HepG2 (cell line): ENCODE data around the gene DOK4. TPM values are rescaled to one million over a fixed set of nuclear protein-coding genes. Genes with fewer than 3 reads are reported as not detected.
A peak's percentile ranks its signal among the peaks of the same experiment; 100 is the strongest.

ENCODE experiments used
- CC2D1A ChIP-seq: sonication (generic); formaldehyde crosslinking; IDR thresholded peaks from 2 replicates; pipeline ENCODE4 v1.8.1; 2023; ENCODE audit warnings: mild to moderate bottlenecking, missing genetic modification reagents
- CREM ChIP-seq, 2 experiments: sonication (generic) in 1 of 2; formaldehyde crosslinking in 1 of 2; IDR thresholded peaks; 2 replicates each; pipeline versions ENCODE4 v1.4.0 to v1.6.1; 2016 to 2020; ENCODE audit warnings: antibody characterized with exemption in 1 of 2, mild to moderate bottlenecking in 1 of 2, missing genetic modification reagents in 1 of 2
- HOXD1 ChIP-seq: sonication (generic); formaldehyde crosslinking; IDR thresholded peaks from 2 replicates; pipeline ENCODE4 v1.5.0; 2020; ENCODE audit warnings: missing genetic modification reagents
- MLLT10 ChIP-seq: sonication (generic); formaldehyde crosslinking; IDR thresholded peaks from 2 replicates; pipeline ENCODE4 v1.4.0; 2020; ENCODE audit warnings: missing genetic modification reagents
- MTF2 ChIP-seq: sonication (generic); formaldehyde crosslinking; IDR thresholded peaks from 2 replicates; pipeline ENCODE4 v1.5.0; 2020; ENCODE audit warnings: missing genetic modification reagents, borderline replicate concordance
- MXI1 ChIP-seq: IDR thresholded peaks from 3 replicates; pipeline ENCODE4 v1.6.1; 2012; ENCODE audit warnings: low read depth, low read length, inconsistent platforms, borderline replicate concordance
- PAX8 ChIP-seq: sonication (generic); formaldehyde crosslinking; IDR thresholded peaks from 2 replicates; pipeline ENCODE4 v1.8.0; 2022; ENCODE audit warnings: mild to moderate bottlenecking, missing genetic modification reagents, borderline replicate concordance
- PLRG1 ChIP-seq: fragments of 450-650 bp; conservative IDR thresholded peaks from 2 replicates; pipeline ENCODE4 v1.6.1; 2016
- RAD21 ChIP-seq: fragments of 450-650 bp; formaldehyde crosslinking; IDR thresholded peaks from 2 replicates; pipeline ENCODE4 v1.5.0; 2020; ENCODE audit warnings: mild to moderate bottlenecking
- RBAK ChIP-seq: sonication (generic); formaldehyde crosslinking; IDR thresholded peaks from 2 replicates; pipeline ENCODE4 v1.5.1; 2020; ENCODE audit warnings: mild to moderate bottlenecking, missing genetic modification reagents
- SNAPC2 ChIP-seq: sonication (generic); formaldehyde crosslinking; IDR thresholded peaks from 2 replicates; pipeline ENCODE4 v1.8.1; 2022; ENCODE audit warnings: mild to moderate bottlenecking, missing genetic modification reagents
- U2AF2 ChIP-seq: fragments of 200-400 bp; formaldehyde crosslinking; IDR thresholded peaks from 2 replicates; pipeline ENCODE4 v1.6.1; 2017; ENCODE audit warnings: low read depth, mild to moderate bottlenecking, low read length
- ZNF253 ChIP-seq: sonication (generic); formaldehyde crosslinking; IDR thresholded peaks from 2 replicates; pipeline ENCODE4 v1.8.0; 2022; ENCODE audit warnings: mild to moderate bottlenecking, missing genetic modification reagents, borderline replicate concordance
- ZNF296 ChIP-seq: sonication (generic); formaldehyde crosslinking; conservative IDR thresholded peaks from 2 replicates; pipeline ENCODE4 v1.5.0; 2020; ENCODE audit warnings: mild to moderate bottlenecking, missing genetic modification reagents
- ZNF343 ChIP-seq: sonication (generic); formaldehyde crosslinking; IDR thresholded peaks from 2 replicates; pipeline ENCODE4 v1.4.0; 2020; ENCODE audit warnings: mild to moderate bottlenecking, missing genetic modification reagents
- ZNF432 ChIP-seq: sonication (generic); formaldehyde crosslinking; IDR thresholded peaks from 2 replicates; pipeline ENCODE4 v1.5.0; 2020; ENCODE audit warnings: missing genetic modification reagents, mild to moderate bottlenecking, borderline replicate concordance
- ZNF501 ChIP-seq: sonication (generic); formaldehyde crosslinking; IDR thresholded peaks from 2 replicates; pipeline ENCODE4 v1.5.1; 2020; ENCODE audit warnings: mild to moderate bottlenecking, moderate library complexity, missing genetic modification reagents
- ZNF530 ChIP-seq: sonication (generic); formaldehyde crosslinking; IDR thresholded peaks from 2 replicates; pipeline ENCODE4 v1.5.0; 2020; ENCODE audit warnings: low read depth, mild to moderate bottlenecking, missing genetic modification reagents
- polyA plus RNA-seq, 8 experiments: library from polyadenylated mRNA; depleted of rRNA in 3 of 8; stranded (reverse) in 7 of 8; unstranded in 1 of 8; fragments of >200 nt; fragmentation: Illumina TruSeq in 4 of 8; extraction: Trizol in 4 of 8; gene quantifications; 2 replicates each; pipeline versions ENCODE4 v1.2.1 to v1.2.3, GENCODE V29; 2011 to 2016; ENCODE audit warnings: low read depth in 4 of 8, missing spikeins in 1 of 8, mixed read lengths in 1 of 8; ENCODE audit not compliant: insufficient read depth in 1 of 8
- total RNA-seq, 5 experiments: library from RNA; depleted of rRNA; stranded (reverse); fragments of >200 nt; fragmentation: Illumina TruSeq; extraction: Trizol; gene quantifications; 2 replicates each; pipeline ENCODE4 v1.2.3, GENCODE V29; 2016; ENCODE audit warnings: low read depth in 1 of 5
- TF ChIP-seq, protein P1 (sequence below): sonication (generic); formaldehyde crosslinking; IDR thresholded peaks from 2 replicates; pipeline ENCODE4 v1.8.0; 2022; ENCODE audit warnings: mild to moderate bottlenecking, missing genetic modification reagents; ENCODE audit not compliant: insufficient replicate concordance
- TF ChIP-seq, protein P2 (sequence below): IDR thresholded peaks from 2 replicates; pipeline ENCODE4 v1.6.1; 2012; ENCODE audit warnings: inconsistent platforms
- TF ChIP-seq, protein P3 (sequence below): sonication (generic); formaldehyde crosslinking; IDR thresholded peaks from 2 replicates; pipeline ENCODE4 v1.5.0; 2020; ENCODE audit warnings: mild to moderate bottlenecking, missing genetic modification reagents, moderate library complexity
- TF ChIP-seq, protein P4 (sequence below): sonication (generic); formaldehyde crosslinking; IDR thresholded peaks from 2 replicates; pipeline ENCODE4 v1.5.1; 2020; ENCODE audit warnings: mild to moderate bottlenecking, missing genetic modification reagents, borderline replicate concordance

DOK4 gene
- total and polyA plus RNA-seq, 2 of the 13 experiments (the other 11 are each of a cell fraction or from before 2014, with no cell fraction given): 52.7 to 70.0 TPM

DNA sequence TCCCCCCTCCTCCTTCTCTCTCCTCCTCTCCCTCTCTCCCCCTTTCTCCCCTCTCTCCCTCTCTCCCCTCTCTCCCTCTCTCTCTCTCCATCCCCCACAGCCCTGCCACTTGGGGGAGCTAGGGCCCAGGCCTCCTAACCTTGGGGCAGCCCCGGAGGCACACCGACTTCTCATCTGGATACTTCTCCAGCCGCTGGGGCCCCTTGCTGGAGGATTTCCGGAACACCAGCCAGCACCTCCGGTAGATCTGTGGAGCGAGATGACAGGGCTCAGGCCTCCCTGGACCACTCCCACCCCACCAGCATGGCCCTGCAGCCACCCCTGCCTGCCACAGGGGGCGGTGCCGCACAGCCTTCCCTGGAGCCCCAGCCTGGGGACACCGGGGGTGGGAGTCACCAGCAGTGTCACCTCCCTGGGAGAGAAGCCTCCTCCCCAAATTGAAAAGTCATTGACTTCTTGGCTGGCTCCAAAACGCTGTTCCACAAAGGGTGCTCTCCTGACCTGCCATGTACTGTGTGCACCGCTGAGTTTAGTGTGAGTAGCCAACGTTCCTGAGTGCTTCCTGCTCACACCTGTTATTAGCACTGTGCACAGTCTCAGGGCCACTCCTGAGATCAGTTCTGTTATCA lies 10.5 kb downstream of the DOK4 start (continued):
- TF ChIP-seq, protein P1, sequence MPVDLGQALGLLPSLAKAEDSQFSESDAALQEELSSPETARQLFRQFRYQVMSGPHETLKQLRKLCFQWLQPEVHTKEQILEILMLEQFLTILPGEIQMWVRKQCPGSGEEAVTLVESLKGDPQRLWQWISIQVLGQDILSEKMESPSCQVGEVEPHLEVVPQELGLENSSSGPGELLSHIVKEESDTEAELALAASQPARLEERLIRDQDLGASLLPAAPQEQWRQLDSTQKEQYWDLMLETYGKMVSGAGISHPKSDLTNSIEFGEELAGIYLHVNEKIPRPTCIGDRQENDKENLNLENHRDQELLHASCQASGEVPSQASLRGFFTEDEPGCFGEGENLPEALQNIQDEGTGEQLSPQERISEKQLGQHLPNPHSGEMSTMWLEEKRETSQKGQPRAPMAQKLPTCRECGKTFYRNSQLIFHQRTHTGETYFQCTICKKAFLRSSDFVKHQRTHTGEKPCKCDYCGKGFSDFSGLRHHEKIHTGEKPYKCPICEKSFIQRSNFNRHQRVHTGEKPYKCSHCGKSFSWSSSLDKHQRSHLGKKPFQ (CRISPR knock-in tag): peak; percentile 46
- no peak for TF ChIP-seq CREM (IDR thresholded peaks at IDR 0.05)
- TF ChIP-seq CREM (CRISPR knock-in tag; IDR thresholded peaks at IDR 0.05): no peak
- peak; percentile 69; the same call in 1 of the 3 replicates for TF ChIP-seq MXI1
- TF ChIP-seq RAD21 (CRISPR knock-in tag): peak; percentile 94
- TF ChIP-seq, protein P2, sequence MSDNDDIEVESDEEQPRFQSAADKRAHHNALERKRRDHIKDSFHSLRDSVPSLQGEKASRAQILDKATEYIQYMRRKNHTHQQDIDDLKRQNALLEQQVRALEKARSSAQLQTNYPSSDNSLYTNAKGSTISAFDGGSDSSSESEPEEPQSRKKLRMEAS: no peak
- TF ChIP-seq ZNF432 (CRISPR knock-in tag): no peak
- TF ChIP-seq U2AF2: no peak
- no peak for TF ChIP-seq PLRG1
- TF ChIP-seq ZNF530 (CRISPR knock-in tag): no peak
- TF ChIP-seq ZNF253 (CRISPR knock-in tag): no peak
- no peak for TF ChIP-seq PAX8 (CRISPR knock-in tag)
- TF ChIP-seq ZNF343 (CRISPR knock-in tag): no peak
- no peak for TF ChIP-seq ZNF501
- no peak for TF ChIP-seq HOXD1
- TF ChIP-seq MTF2 (CRISPR knock-in tag): no peak
- TF ChIP-seq SNAPC2: 0 out of 2 replicates have a peak, but pooled peaks have one; percentile 51
- TF ChIP-seq, protein P3, sequence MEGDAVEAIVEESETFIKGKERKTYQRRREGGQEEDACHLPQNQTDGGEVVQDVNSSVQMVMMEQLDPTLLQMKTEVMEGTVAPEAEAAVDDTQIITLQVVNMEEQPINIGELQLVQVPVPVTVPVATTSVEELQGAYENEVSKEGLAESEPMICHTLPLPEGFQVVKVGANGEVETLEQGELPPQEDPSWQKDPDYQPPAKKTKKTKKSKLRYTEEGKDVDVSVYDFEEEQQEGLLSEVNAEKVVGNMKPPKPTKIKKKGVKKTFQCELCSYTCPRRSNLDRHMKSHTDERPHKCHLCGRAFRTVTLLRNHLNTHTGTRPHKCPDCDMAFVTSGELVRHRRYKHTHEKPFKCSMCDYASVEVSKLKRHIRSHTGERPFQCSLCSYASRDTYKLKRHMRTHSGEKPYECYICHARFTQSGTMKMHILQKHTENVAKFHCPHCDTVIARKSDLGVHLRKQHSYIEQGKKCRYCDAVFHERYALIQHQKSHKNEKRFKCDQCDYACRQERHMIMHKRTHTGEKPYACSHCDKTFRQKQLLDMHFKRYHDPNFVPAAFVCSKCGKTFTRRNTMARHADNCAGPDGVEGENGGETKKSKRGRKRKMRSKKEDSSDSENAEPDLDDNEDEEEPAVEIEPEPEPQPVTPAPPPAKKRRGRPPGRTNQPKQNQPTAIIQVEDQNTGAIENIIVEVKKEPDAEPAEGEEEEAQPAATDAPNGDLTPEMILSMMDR (CRISPR knock-in tag): peak; percentile 64
- TF ChIP-seq, protein P4, sequence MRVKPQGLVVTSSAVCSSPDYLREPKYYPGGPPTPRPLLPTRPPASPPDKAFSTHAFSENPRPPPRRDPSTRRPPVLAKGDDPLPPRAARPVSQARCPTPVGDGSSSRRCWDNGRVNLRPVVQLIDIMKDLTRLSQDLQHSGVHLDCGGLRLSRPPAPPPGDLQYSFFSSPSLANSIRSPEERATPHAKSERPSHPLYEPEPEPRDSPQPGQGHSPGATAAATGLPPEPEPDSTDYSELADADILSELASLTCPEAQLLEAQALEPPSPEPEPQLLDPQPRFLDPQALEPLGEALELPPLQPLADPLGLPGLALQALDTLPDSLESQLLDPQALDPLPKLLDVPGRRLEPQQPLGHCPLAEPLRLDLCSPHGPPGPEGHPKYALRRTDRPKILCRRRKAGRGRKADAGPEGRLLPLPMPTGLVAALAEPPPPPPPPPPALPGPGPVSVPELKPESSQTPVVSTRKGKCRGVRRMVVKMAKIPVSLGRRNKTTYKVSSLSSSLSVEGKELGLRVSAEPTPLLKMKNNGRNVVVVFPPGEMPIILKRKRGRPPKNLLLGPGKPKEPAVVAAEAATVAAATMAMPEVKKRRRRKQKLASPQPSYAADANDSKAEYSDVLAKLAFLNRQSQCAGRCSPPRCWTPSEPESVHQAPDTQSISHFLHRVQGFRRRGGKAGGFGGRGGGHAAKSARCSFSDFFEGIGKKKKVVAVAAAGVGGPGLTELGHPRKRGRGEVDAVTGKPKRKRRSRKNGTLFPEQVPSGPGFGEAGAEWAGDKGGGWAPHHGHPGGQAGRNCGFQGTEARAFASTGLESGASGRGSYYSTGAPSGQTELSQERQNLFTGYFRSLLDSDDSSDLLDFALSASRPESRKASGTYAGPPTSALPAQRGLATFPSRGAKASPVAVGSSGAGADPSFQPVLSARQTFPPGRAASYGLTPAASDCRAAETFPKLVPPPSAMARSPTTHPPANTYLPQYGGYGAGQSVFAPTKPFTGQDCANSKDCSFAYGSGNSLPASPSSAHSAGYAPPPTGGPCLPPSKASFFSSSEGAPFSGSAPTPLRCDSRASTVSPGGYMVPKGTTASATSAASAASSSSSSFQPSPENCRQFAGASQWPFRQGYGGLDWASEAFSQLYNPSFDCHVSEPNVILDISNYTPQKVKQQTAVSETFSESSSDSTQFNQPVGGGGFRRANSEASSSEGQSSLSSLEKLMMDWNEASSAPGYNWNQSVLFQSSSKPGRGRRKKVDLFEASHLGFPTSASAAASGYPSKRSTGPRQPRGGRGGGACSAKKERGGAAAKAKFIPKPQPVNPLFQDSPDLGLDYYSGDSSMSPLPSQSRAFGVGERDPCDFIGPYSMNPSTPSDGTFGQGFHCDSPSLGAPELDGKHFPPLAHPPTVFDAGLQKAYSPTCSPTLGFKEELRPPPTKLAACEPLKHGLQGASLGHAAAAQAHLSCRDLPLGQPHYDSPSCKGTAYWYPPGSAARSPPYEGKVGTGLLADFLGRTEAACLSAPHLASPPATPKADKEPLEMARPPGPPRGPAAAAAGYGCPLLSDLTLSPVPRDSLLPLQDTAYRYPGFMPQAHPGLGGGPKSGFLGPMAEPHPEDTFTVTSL (CRISPR knock-in tag): no peak
- TF ChIP-seq MLLT10 (CRISPR knock-in tag): no peak
- TF ChIP-seq RBAK (CRISPR knock-in tag): no peak
- TF ChIP-seq CC2D1A (CRISPR knock-in tag): no peak
- no peak for TF ChIP-seq ZNF296 (CRISPR knock-in tag)
